ENCODE results near the gene LRRC8A. TPM values are rescaled to one million over a fixed set of nuclear protein-coding genes. Genes with fewer than 3 reads are reported as not detected.

The LRRC8A gene
- total and polyA plus RNA-seq, 11 donors, result 15.8 to 76.4 (median 28.8) TPM

GRCh38 chr9:128920381-128921058, 38.6 kb downstream of the LRRC8A start, which contains the start of gene PHYHD1:
TSS of gene PHYHD1 (plus strand) at chr9:128920982. CDS start at chr9:128922324, 1,342 bp downstream.
- peak in 4 of 5 donors; percentile 65 to 90 (median 84) for DNase-seq
- no peaks in the 10 kb centered on the region for H3K9me3 ChIP-seq
- H3K36me3 ChIP-seq, result peaks cover 0 to 24% (median 17%) of the 10 kb centered on the region in 9 donors
- no peak for TF ChIP-seq POLR2A (IDR thresholded peaks at IDR 0.05)
- no peak for TF ChIP-seq CTCF (IDR thresholded peaks at IDR 0.05)
- H3K27ac ChIP-seq, result peak within 1 kb of the TSS; percentile 62 to 91 (median 86)
- WGBS, 4 donors, result 32 to 54% (median 35%) methylated on average over 7 to 13 of the region's 13 CpGs
- ATAC-seq, result peak; percentile 44 to 79 (median 74)
- peak within 1 kb of the TSS in 11 of 12 donors; percentile 26 to 72 (median 63) for H3K4me3 ChIP-seq
- peaks cover 16 to 68% (median 51%) of the 10 kb centered on the region in 12 donors for H3K4me1 ChIP-seq
- H3K27me3 ChIP-seq, result no peaks in the 10 kb centered on the region
- intact Hi-C loops (cut with DNase I), result loop anchor here in 3 of 10 donors (5.0 kb wide), 1 partner anchor 38 kb away; the partner anchor contains the start of genes KYAT1 (in 3 of the 3) and LRRC8A (in 3 of the 3)

GRCh38 chr9:128921881-128922763, 40.2 kb downstream of the LRRC8A start:
- Histone ChIP-seq H3K27me3 (no peaks in the 10 kb centered on the region), H3K4me1 (peaks cover 6 to 52% (median 35%) of the 10 kb centered on the region in 12 donors), H3K36me3 (peaks cover 0 to 11% (median 7%) of the 10 kb centered on the region in 9 donors), H3K27ac (peak overlapping the region; percentile 62 to 91 (median 86)), H3K4me3 (peak overlapping the region; percentile 13 to 72 (median 62)), H3K9me3 (no peaks in the 10 kb centered on the region)
- ATAC-seq (peak; percentile 25 to 73 (median 64)), DNase-seq (peak; percentile 59 to 79 (median 65))
- peak in 3 of 12 donors; percentile 9 to 20 (median 17) for TF ChIP-seq CTCF (IDR thresholded peaks at IDR 0.05)
- TF ChIP-seq POLR2A (IDR thresholded peaks at IDR 0.05), result no peak
- 8 to 19% (median 14%) methylated on average over 31 to 32 of the region's 32 CpGs for WGBS, 4 donors
- intact Hi-C loops (cut with DNase I), result loop anchor here in 4 of 10 donors (2.0 to 5.0 kb wide), 2 partner anchors 39 to 40 kb away; partner anchors contain the start of genes LRRC8A (in 4 of the 4) and KYAT1 (in 3 of the 4)

DNA sequence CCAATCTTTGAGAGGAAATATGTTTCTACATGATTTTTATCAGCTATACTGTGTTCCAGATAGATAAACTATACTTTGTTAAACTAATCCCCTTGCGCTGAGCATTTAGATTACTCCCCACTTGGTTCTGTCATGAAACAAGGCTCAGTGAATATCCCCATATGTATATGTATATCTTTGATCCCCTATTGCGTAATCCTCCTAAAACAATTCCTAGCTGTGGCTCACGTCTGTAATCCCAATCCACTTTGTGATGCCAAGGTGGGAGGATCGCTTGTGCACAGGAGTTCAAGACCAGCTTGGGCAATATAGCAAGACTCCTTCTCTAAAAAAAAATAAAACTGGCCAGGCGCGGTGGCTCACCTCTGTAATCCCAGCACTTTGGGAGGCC, 41.6 kb downstream of the LRRC8A start:
- no peaks in the 10 kb centered on the region for H3K9me3 ChIP-seq
- intact Hi-C loops (cut with DNase I), result loop anchor here in 4 of 10 donors (2.0 to 5.0 kb wide), 2 partner anchors 41 kb away; partner anchors contain the start of genes LRRC8A (in 4 of the 4) and KYAT1 (in 3 of the 4)
- 91 to 96% (median 95%) methylated on average over 6 of the region's 6 CpGs for WGBS, 4 donors
- no peak for DNase-seq
- peaks cover 6 to 51% (median 34%) of the 10 kb centered on the region in 12 donors for H3K4me1 ChIP-seq
- H3K4me3 ChIP-seq, result no peak overlapping the region
- no peaks in the 10 kb centered on the region for H3K27me3 ChIP-seq
- no peaks in the 10 kb centered on the region for H3K36me3 ChIP-seq
- no peak for ATAC-seq
- no peak overlapping the region for H3K27ac ChIP-seq
- TF ChIP-seq POLR2A (IDR thresholded peaks at IDR 0.05), result no peak
- no peak for TF ChIP-seq CTCF (IDR thresholded peaks at IDR 0.05)

All from heart left ventricle (tissue), 16 donors.